ENCODE results near the gene SCAP. TPM values are rescaled to one million over a fixed set of nuclear protein-coding genes. Genes with fewer than 3 reads are reported as not detected.
"Not testable (repeated sequence)": the region's sequence is repeated elsewhere in the genome, so short reads cannot be mapped to it uniquely, and the experiment has no call there.

SCAP gene
- total and polyA plus RNA-seq, 8 donors = 52.8 to 84.3 (median 58.9) TPM

DNA sequence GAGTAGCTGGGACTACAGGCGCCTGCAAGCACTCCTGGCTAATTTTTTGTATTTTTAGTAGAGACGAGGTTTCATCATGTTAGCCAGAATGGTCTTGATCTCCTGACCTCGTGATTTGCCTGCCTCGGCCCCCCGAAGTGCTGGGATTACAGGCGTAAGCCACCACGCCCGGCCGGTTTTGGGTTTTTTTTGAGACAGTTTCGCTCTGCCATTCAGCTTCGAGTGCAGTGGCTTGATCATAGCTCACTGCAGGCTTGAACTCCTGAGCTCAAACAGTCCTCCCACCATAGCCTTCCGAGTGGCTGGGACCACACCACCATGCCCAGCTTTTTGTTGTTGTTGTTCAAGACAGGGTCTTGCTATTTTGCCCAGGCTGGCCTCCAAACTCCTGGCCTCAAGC is 16.0 kb upstream of the SCAP start:
- no peak for DNase-seq
- Histone ChIP-seq H3K4me1 (no peaks in the 10 kb centered on the region), H3K27ac (no peak overlapping the region), H3K27me3 (no peaks in the 10 kb centered on the region), H3K36me3 (peaks cover 0 to 36% of the 10 kb centered on the region in 2 donors), H3K4me3 (no peak overlapping the region), H3K9me3 (no peaks in the 10 kb centered on the region)
- intact Hi-C loops (cut with DNase I) = no loop called here
- TF ChIP-seq, protein P1, sequence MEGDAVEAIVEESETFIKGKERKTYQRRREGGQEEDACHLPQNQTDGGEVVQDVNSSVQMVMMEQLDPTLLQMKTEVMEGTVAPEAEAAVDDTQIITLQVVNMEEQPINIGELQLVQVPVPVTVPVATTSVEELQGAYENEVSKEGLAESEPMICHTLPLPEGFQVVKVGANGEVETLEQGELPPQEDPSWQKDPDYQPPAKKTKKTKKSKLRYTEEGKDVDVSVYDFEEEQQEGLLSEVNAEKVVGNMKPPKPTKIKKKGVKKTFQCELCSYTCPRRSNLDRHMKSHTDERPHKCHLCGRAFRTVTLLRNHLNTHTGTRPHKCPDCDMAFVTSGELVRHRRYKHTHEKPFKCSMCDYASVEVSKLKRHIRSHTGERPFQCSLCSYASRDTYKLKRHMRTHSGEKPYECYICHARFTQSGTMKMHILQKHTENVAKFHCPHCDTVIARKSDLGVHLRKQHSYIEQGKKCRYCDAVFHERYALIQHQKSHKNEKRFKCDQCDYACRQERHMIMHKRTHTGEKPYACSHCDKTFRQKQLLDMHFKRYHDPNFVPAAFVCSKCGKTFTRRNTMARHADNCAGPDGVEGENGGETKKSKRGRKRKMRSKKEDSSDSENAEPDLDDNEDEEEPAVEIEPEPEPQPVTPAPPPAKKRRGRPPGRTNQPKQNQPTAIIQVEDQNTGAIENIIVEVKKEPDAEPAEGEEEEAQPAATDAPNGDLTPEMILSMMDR (IDR thresholded peaks at IDR 0.05) = no peak
- ATAC-seq = no peak

DNA sequence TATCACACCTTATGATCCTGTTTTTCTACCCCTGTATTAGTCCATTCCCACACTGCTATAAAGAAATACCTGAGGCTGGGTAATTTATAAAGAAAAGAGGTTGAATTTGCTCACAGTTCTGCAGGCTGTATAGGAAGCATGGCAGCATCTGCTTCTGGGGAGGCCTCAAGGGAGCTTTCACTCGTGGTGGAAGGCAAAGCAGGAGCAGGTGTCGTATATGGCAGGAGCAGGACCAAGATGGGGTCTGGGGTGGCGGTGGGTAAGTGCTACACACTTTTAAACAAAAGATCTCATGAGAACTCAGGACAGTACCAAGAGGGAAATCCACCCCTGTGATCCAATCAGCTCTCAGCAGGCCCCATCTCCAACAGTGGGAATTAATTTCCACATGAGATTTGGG is 15.4 kb upstream of the SCAP start:
- H3K36me3 ChIP-seq = peaks cover 0 to 30% of the 10 kb centered on the region in 2 donors
- H3K9me3 ChIP-seq = no peaks in the 10 kb centered on the region
- no peak for ATAC-seq
- H3K4me1 ChIP-seq = no peaks in the 10 kb centered on the region
- no peaks in the 10 kb centered on the region for H3K27me3 ChIP-seq
- TF ChIP-seq, protein P1 (IDR thresholded peaks at IDR 0.05) = no peak
- no peak overlapping the region for H3K27ac ChIP-seq
- intact Hi-C loops (cut with DNase I) = no loop called here
- no peak overlapping the region for H3K4me3 ChIP-seq
- no peak for DNase-seq

DNA sequence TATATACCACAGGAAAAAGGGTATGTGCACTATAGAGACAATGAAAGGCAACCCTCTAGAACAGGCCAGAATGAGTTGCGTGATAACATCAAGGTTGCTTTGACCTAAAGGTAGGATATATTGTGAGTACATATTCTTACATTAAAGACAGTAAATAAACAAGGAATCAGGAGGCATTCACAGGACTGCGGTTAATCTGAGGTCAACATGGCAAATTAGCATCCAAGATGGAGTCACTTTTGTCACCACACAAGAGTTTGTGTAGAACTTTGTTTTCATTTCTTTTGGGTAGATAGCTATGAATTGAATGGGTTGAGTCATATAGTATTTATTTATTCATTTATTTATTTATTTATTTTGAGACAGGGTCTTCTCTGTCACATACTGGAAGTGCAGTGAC is 11.5 kb upstream of the SCAP start:
- ATAC-seq (no peak), DNase-seq (no peak)
- TF ChIP-seq, protein P1 (IDR thresholded peaks at IDR 0.05) = no peak
- H3K4me1 ChIP-seq = no peaks in the 10 kb centered on the region
- intact Hi-C loops (cut with DNase I) = no loop called here
- H3K27ac ChIP-seq = no peak overlapping the region
- no peaks in the 10 kb centered on the region for H3K27me3 ChIP-seq
- no peak overlapping the region for H3K4me3 ChIP-seq
- H3K36me3 ChIP-seq = peaks cover 0 to 3% of the 10 kb centered on the region in 2 donors
- H3K9me3 ChIP-seq = no peaks in the 10 kb centered on the region

DNA sequence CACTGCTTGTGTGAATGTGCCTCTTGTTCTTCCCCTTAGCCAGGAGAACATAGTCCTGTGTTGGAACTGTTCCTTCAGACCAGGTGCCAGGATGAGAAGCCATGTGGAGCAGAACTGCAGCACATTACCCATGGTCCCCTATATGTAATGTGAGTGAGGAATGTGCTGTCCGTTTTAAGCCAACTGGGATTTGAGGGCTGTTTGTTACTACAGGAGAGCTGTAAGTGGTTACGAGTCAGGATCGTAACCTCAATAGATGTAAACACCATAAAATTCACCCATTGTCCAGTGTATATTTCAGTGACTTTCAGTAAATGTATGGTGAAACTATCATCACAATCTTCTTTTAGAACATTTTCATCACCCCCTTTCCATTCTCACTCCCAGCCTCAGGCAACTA is 10.1 kb upstream of the SCAP start:
- intact Hi-C loops (cut with DNase I) = no loop called here
- Histone ChIP-seq H3K4me3 (no peak overlapping the region), H3K27ac (no peak overlapping the region), H3K9me3 (no peaks in the 10 kb centered on the region), H3K4me1 (no peaks in the 10 kb centered on the region), H3K36me3 (peaks cover 0 to 3% of the 10 kb centered on the region in 2 donors), H3K27me3 (no peaks in the 10 kb centered on the region)
- DNase-seq (no peak), ATAC-seq (no peak)
- TF ChIP-seq, protein P1 (IDR thresholded peaks at IDR 0.05) = no peak

DNA sequence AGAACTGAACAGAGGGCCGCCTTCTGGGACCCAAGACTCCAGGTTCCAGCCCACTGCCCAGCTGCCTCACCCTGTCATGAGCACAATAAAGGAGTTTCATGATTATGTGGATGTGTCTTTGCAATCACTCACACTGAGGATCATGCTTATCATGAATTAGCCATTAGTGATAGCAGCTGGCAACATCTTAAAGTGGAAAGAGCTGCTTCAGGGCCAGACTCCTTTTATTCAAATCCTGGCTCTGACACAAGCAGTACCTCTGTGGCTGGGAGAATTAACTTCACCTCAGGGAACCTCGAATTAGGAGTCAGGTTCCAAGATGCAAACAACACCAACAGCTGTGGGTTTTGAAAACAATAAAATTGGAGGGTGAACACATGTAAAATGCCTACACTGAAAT is 6.6 kb upstream of the SCAP start:
- no peaks in the 10 kb centered on the region for H3K27me3 ChIP-seq
- ATAC-seq = no peak
- H3K4me1 ChIP-seq = no peaks in the 10 kb centered on the region

DNA sequence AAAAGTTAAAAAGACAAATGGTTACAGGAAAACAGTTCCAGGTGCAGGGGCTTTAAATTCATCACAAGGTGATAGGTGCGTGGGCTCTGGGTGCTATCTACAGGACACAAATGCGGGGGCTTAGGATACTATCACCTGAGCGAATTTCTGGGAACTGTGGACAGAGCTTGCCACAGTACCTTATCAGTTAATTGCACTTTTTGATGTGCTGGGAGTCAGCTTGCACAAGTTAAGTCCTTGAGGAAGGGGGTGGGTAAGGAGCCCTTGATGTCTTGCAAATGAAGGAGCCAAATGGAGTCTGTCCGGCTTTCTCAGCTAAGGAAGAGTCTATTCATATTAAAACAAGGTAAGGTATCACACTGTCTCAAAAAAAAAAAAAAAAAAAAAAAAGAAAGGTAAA is 6.0 kb upstream of the SCAP start:
- H3K4me3 ChIP-seq; DNase-seq; H3K36me3 ChIP-seq; H3K27ac ChIP-seq; ATAC-seq; H3K27me3 ChIP-seq; intact Hi-C loops (cut with DNase I); H3K9me3 ChIP-seq; H3K4me1 ChIP-seq: not testable (repeated sequence)

More for the DNA sequence above, 6.6 kb upstream of the SCAP start:
- H3K27ac ChIP-seq = no peak overlapping the region
- no peaks in the 10 kb centered on the region for H3K36me3 ChIP-seq
- DNase-seq = no peak
- TF ChIP-seq, protein P1 (IDR thresholded peaks at IDR 0.05) = no peak
- no peak overlapping the region for H3K4me3 ChIP-seq
- no peaks in the 10 kb centered on the region for H3K9me3 ChIP-seq
- intact Hi-C loops (cut with DNase I) = no loop called here

DNA sequence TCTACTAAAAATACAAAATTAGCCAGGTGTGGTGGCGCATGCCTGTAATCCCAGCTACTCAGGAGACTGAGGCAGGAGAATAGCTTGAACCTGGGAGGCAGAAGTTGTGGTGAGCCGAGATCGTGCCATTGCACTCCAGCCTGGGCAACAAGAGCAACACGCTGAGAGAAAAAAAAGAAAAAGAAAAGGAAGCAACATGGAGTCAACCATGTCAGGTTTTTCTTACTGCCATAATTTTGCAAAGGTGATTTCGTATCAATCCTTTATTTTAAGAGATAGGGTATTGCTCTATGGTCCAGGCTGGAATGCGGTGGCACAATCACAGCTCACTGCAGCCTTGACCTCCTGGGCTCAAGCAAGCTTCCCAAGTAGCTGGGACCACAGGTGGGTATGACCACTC is 4.5 kb upstream of the SCAP start:
- DNase-seq; intact Hi-C loops (cut with DNase I); H3K27me3 ChIP-seq; ATAC-seq; H3K4me3 ChIP-seq; H3K27ac ChIP-seq; H3K9me3 ChIP-seq; H3K36me3 ChIP-seq: not testable (repeated sequence)
- peaks cover 0 to 12% of the 10 kb centered on the region in 2 donors for H3K4me1 ChIP-seq

All from left lung (tissue), 10 donors.